Gastrocnemius medialis (tissue), 4 donors: ENCODE measurements around the gene CST6. TPM values are rescaled to one million over a fixed set of nuclear protein-coding genes. Genes with fewer than 3 reads are reported as not detected.
"Not testable (repeated sequence)": the region's sequence is repeated elsewhere in the genome, so short reads cannot be mapped to it uniquely, and the experiment has no call there.

Source experiments
- ATAC-seq, 2 donors: fragments of 150-250 bp; one replicate each; pipeline ENCODE4 v1.9.1; 2016
- DNase-seq, 2 donors: peaks; one replicate each; pipeline ENCODE4 v3.0.0-alpha.2; 2019
- H3K27ac ChIP-seq, 4 donors: fragments of 200-600 bp; sonication (generic); 1 replicate in 1 of 4; 2 replicates in 3 of 4; pipeline ENCODE4 v1.5.1; 2016 to 2018; ENCODE audit warnings: mild to moderate bottlenecking in 2 of 4, moderate library complexity in 1 of 4
- H3K27me3 ChIP-seq, 3 donors: fragments of 200-600 bp; sonication (generic) in 2 of 3; 1 replicate in 1 of 3; 2 replicates in 2 of 3; pipeline versions ENCODE4 v1.5.1 to v1.6.0; 2016 to 2019; ENCODE audit warnings: mild to moderate bottlenecking in 1 of 3, moderate library complexity in 1 of 3
- H3K36me3 ChIP-seq, 2 donors: fragments of 200-600 bp; sonication (generic) in 1 of 2; one replicate each; pipeline ENCODE4 v1.5.1; 2017 to 2018
- H3K4me1 ChIP-seq, 2 donors: fragments of 200-600 bp; sonication (generic) in 1 of 2; one replicate each; pipeline ENCODE4 v1.5.1; 2016 to 2017; ENCODE audit warnings: mild to moderate bottlenecking in 2 of 2
- H3K4me3 ChIP-seq, 4 donors: fragments of 200-600 bp; sonication (generic) in 3 of 4; 1 replicate in 1 of 4; 2 replicates in 3 of 4; pipeline ENCODE4 v1.5.1; 2016 to 2019; ENCODE audit warnings: mild to moderate bottlenecking in 2 of 4
- H3K9me3 ChIP-seq, 3 donors: fragments of 200-600 bp; sonication (generic) in 2 of 3; 1 replicate in 1 of 3; 2 replicates in 2 of 3; pipeline ENCODE4 v1.5.1; 2016 to 2019
- POLR2A ChIP-seq, 2 donors: fragments of 450-650 bp; IDR thresholded peaks; one replicate each; pipeline ENCODE4 v1.6.1; 2017; ENCODE audit warnings: antibody characterized with exemption in 2 of 2, mild to moderate bottlenecking in 2 of 2, moderate library complexity in 2 of 2
- in situ Hi-C, 4 donors: fragments of 200-750 bp; cut with MboI; loops; one replicate each; pipeline versions ENCODE4 v1.15.0 to v1.8.0; 2017; ENCODE audit warnings: low sequenced_read_pairs in 4 of 4
- intact Hi-C: fragments of 100-400 bp; cut with DNase I; formaldehyde crosslinking; loops from one replicate; pipeline ENCODE4 v1.15.1; 2023; ENCODE audit warnings: low total_unique reads
- total RNA-seq, 4 donors: library from RNA; depleted of rRNA; stranded (reverse); fragments of >200 nt; gene quantifications; one replicate each; pipeline versions ENCODE4 v1.1.0 to v1.2.3, GENCODE V29; 2016
- TF ChIP-seq, protein P1 (sequence below), 5 experiments: fragments of 450-650 bp in 3 of 5; fragments of 200-600 bp in 2 of 5; sonication (generic) in 2 of 5; IDR thresholded peaks in 4 of 5; conservative IDR thresholded peaks in 1 of 5; 1 replicate in 4 of 5; 2 replicates in 1 of 5; pipeline ENCODE4 v1.5.1; 2016 to 2019; ENCODE audit warnings: antibody characterized with exemption in 5 of 5, mild to moderate bottlenecking in 3 of 5, moderate library complexity in 3 of 5

CST6 gene
- total RNA-seq, 4 donors from 2014 or later, result 0.71 to 6.0 (median 3.1) TPM; not detected in 1

DNA sequence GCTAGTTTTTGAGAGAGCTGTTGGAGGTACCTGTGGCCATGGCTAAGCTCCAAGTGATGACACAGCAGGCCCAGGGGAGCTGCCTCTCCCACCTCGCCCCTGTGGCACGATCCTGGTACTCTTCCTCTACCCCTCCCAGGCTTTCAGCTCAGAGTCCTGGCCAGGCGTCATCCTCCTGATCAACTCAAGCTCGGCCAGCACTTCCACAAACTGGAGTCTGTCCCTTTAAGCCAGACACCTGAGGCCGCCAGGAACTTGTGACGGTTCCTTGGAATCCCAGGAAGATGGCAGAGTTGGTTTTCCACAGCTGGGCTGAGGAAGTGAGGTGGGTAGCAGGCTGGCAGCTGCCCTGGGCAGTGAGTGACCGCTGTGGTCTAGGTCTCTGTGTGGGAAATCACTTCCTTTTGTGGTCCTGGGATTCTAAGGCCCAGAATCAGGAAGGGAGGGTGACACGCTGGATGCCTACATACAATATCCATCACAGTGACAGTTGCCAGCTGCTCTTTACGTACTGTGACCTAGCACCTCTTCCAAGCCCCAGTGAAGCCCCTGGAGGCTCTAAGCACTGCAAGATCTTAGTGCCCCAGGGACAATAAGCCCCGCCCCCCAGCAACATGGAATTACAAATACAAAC is 3.2 kb upstream of the CST6 start:
- Histone ChIP-seq H3K27me3 (peaks cover 12 to 18% (median 17%) of the 10 kb centered on the region in 3 donors), H3K9me3 (no peaks in the 10 kb centered on the region), H3K27ac (no peak overlapping the region), H3K4me1 (peaks cover 8 to 27% of the 10 kb centered on the region in 2 donors), H3K36me3 (peaks cover 2 to 22% of the 10 kb centered on the region in 2 donors), H3K4me3 (no peak overlapping the region)
- in situ Hi-C loops, result no loop called here
- no peak for DNase-seq
- TF ChIP-seq, protein P1, sequence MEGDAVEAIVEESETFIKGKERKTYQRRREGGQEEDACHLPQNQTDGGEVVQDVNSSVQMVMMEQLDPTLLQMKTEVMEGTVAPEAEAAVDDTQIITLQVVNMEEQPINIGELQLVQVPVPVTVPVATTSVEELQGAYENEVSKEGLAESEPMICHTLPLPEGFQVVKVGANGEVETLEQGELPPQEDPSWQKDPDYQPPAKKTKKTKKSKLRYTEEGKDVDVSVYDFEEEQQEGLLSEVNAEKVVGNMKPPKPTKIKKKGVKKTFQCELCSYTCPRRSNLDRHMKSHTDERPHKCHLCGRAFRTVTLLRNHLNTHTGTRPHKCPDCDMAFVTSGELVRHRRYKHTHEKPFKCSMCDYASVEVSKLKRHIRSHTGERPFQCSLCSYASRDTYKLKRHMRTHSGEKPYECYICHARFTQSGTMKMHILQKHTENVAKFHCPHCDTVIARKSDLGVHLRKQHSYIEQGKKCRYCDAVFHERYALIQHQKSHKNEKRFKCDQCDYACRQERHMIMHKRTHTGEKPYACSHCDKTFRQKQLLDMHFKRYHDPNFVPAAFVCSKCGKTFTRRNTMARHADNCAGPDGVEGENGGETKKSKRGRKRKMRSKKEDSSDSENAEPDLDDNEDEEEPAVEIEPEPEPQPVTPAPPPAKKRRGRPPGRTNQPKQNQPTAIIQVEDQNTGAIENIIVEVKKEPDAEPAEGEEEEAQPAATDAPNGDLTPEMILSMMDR (IDR thresholded peaks at IDR 0.05 in 4 of 5, conservative IDR thresholded peaks at IDR 0.05 in 1 of 5), result no peak
- no peak for TF ChIP-seq POLR2A (IDR thresholded peaks at IDR 0.05)
- no peak for ATAC-seq
- intact Hi-C loops, result no loop called here

DNA sequence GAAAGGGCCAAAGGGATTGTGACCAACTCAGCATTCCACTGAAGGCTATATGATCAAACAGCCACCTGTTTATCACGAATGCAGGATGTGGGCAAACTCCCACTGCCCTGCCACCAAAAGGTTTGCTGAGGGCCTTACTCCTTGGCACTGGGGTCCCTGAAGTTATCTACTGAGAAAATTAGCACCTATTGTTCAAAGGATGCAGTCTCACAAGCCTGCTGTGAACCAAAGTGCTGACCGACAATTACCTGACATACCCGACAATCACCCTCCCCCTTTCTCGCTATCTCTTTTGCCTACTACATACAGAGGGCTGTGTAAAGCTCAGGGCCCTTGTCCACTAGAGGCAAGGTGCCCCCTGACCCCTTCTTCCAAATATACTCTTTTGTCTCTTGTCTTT is 1.8 kb upstream of the CST6 start:
- H3K9me3 ChIP-seq, DNase-seq, in situ Hi-C loops, ATAC-seq, H3K36me3 ChIP-seq, H3K27ac ChIP-seq, H3K4me3 ChIP-seq, intact Hi-C loops: not testable (repeated sequence)
- H3K4me1 ChIP-seq, result peaks cover 0 to 17% of the 10 kb centered on the region in 2 donors
- H3K27me3 ChIP-seq, result peaks cover 12 to 18% (median 17%) of the 10 kb centered on the region in 3 donors

DNA sequence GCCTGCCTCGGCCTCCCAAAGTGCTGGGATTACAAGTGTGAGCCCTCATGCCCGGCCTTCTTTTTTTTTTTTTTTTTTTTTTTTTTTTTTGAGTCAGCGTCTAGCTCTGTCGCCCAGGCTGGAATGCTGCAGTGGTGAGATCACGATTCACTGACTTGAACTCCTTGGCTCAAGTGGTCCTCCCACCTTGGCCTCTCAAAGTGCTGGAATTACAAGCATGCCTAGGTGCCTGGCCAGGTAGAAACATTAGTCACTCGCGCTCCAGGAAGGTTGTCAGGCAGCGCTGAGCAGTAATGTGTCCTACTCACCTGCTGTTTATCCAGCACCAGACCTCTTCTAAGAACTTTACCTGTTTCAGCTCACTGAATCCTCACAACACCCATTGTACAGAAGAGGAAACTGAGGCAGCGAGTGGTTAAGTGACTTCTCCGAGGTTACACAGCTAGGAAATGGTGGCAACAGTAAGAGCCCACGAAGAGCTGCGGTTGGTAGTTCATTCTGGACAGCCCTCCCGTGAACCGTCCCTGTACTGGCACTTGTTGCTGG is 496 bp upstream of the CST6 start:
- Histone ChIP-seq H3K4me3 (peak overlapping the region in 1 of 4 donors; percentile 20), H3K27me3 (peaks cover 12 to 18% (median 17%) of the 10 kb centered on the region in 3 donors), H3K36me3 (no peaks in the 10 kb centered on the region), H3K27ac (no peak overlapping the region), H3K9me3 (no peaks in the 10 kb centered on the region), H3K4me1 (peaks cover 9 to 25% of the 10 kb centered on the region in 2 donors)
- intact Hi-C loops (no loop called here), in situ Hi-C loops (no loop called here)
- TF ChIP-seq, protein P1 (IDR thresholded peaks at IDR 0.05 in 4 of 5, conservative IDR thresholded peaks at IDR 0.05 in 1 of 5), result no peak
- TF ChIP-seq POLR2A (IDR thresholded peaks at IDR 0.05), result no peak
- ATAC-seq (no peak), DNase-seq (no peak)

DNA sequence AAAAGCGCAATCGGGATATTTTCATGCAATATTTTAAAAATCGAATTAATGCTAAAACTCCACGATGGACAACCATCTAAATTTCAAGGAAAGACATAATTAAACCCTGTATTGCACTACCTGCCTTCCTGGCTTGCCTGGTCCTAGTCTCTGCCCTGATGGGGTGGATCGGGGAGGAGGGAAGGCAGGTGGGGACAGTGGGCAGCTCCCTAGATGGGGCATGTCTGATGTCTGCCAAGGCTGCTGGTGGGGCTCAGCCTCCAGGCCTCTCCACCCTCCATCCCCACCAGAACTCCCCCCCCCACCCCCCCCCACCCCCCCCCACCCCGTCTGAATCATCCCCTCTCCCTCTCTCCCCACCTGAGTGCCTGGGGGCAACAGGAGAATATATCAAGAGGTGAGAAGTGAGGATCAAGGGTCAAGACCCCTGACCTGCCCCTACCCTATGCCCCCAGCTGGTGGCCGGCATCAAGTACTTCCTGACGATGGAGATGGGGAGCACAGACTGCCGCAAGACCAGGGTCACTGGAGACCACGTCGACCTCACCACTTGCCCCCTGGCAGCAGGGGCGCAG is 650 bp downstream of the CST6 start:
- Histone ChIP-seq H3K36me3 (no peaks in the 10 kb centered on the region), H3K27ac (no peak overlapping the region), H3K4me1 (peaks cover 9 to 19% of the 10 kb centered on the region in 2 donors), H3K4me3 (no peak overlapping the region), H3K9me3 (no peaks in the 10 kb centered on the region), H3K27me3 (peaks cover 12 to 18% (median 17%) of the 10 kb centered on the region in 3 donors)
- ATAC-seq (no peak), DNase-seq (no peak)
- intact Hi-C loops (no loop called here), in situ Hi-C loops (no loop called here)
- no peak for TF ChIP-seq POLR2A (IDR thresholded peaks at IDR 0.05)
- TF ChIP-seq, protein P1 (IDR thresholded peaks at IDR 0.05 in 4 of 5, conservative IDR thresholded peaks at IDR 0.05 in 1 of 5), result no peak

DNA sequence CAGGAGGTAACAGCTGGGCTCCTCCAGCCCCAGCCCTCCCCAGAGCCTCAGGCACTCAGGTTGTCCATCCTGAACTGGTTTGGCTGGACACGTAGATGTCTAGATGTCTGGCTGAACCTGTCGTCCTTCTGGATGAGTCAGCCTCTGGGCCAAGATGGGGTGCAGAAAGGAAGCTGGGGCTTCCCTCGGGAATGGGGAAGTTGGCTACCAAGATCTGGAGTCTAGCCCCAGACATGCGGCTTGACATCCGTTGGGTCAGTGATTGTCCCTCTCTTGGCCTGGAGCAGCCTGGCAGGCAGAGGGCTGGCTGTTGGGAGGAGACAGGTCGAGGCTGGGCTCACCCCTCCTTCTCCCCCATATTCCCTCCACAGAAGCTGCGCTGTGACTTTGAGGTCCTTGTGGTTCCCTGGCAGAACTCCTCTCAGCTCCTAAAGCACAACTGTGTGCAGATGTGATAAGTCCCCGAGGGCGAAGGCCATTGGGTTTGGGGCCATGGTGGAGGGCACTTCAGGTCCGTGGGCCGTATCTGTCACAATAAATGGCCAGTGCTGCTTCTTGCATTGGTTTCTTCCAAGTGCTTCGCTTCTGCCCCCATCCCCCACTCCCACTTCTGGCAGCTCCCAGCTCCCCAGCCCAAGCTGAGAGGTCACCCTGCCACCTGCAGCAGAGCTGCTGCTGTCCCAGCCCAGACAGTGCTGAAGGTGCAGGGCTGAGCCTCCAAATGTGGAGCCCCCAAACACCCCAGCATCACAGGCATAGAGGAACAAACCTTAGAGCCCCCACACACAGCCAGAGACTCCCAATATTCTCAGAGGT is 1.3 kb downstream of the CST6 start:
- in situ Hi-C loops, result no loop called here
- Histone ChIP-seq H3K27me3 (peaks cover 12 to 18% (median 17%) of the 10 kb centered on the region in 3 donors), H3K4me1 (peaks cover 9 to 15% of the 10 kb centered on the region in 2 donors), H3K4me3 (no peak overlapping the region), H3K9me3 (no peaks in the 10 kb centered on the region), H3K27ac (no peak overlapping the region), H3K36me3 (no peaks in the 10 kb centered on the region)
- intact Hi-C loops, result no loop called here
- no peak for DNase-seq
- no peak for ATAC-seq
- no peak for TF ChIP-seq POLR2A (IDR thresholded peaks at IDR 0.05)
- TF ChIP-seq, protein P1 (IDR thresholded peaks at IDR 0.05 in 4 of 5, conservative IDR thresholded peaks at IDR 0.05 in 1 of 5), result no peak
